A673 (cell line): Measurements from ENCODE around the gene SPAG16. TPM values are rescaled to one million over a fixed set of nuclear protein-coding genes. Genes with fewer than 3 reads are reported as not detected.
A peak's percentile ranks its signal among the peaks of the same experiment; 100 is the strongest.

ENCODE experiments used
- BruUV-seq: library from RNA; stranded (reverse); fragments of 400-500 nt; replicated peaks from 2 replicates; lab custom pipeline; 2021; lab: Mats Ljungman, UMichigan
- CTCF ChIA-PET: fragments of 300-600 bp; sonication (Branson Sonifier 250); formaldehyde crosslinking; loops from one replicate; lab custom pipeline; 2022; ENCODE audit warnings: antibody characterized with exemption; lab: Charles Lee
- POLR2A ChIA-PET: fragments of 300-600 bp; sonication (Branson Sonifier 250); formaldehyde crosslinking; loops from one replicate; lab custom pipeline; 2022; ENCODE audit warnings: antibody characterized with exemption; ENCODE audit not compliant: low non-redundant PET; lab: Charles Lee
- DNase-seq: peaks from one replicate; pipeline ENCODE4 v3.0.0-alpha.2; 2015; ENCODE audit warnings: low spot score
- H3K27ac ChIP-seq: fragments of 200-600 bp; sonication (generic); 2 replicates; pipeline ENCODE4 v1.5.1; 2016; ENCODE audit warnings: mixed run types, low read depth, mild to moderate bottlenecking, mixed read lengths, antibody characterized with exemption, low read length; ENCODE audit not compliant: poor library complexity, severe bottlenecking
- H3K27me3 ChIP-seq: fragments of 200-600 bp; sonication (generic); replicated peaks from 2 replicates; pipeline ENCODE4 v1.6.1; 2017; ENCODE audit warnings: mixed run types, low read depth, mild to moderate bottlenecking, mixed read lengths, antibody characterized with exemption, low read length; ENCODE audit not compliant: insufficient read depth, poor library complexity
- H3K36me3 ChIP-seq: fragments of 200-600 bp; sonication (generic); 2 replicates; pipeline ENCODE4 v1.6.1; 2016; ENCODE audit warnings: mixed run types, mild to moderate bottlenecking, mixed read lengths, antibody characterized with exemption, low read length; ENCODE audit not compliant: insufficient read depth, poor library complexity, severe bottlenecking
- H3K4me1 ChIP-seq: fragments of 200-600 bp; sonication (generic); 2 replicates; pipeline ENCODE4 v1.6.1; 2017; ENCODE audit warnings: mixed run types, mild to moderate bottlenecking, mixed read lengths, antibody characterized with exemption, low read length; ENCODE audit not compliant: insufficient read depth, poor library complexity, severe bottlenecking
- H3K4me3 ChIP-seq: fragments of 200-600 bp; sonication (generic); 2 replicates; pipeline ENCODE4 v1.5.1; 2016; ENCODE audit warnings: low read depth, mixed run types, mild to moderate bottlenecking, mixed read lengths, low read length; ENCODE audit not compliant: poor library complexity, severe bottlenecking
- H3K9me3 ChIP-seq: fragments of 200-600 bp; sonication (generic); 2 replicates; pipeline ENCODE4 v1.6.1; 2016; ENCODE audit warnings: mixed run types, low read depth, mild to moderate bottlenecking, mixed read lengths, antibody characterized with exemption, low read length; ENCODE audit not compliant: poor library complexity, severe bottlenecking
- CTCF ChIP-seq: fragments of 300-800, 200-600 bp; sonication (generic); conservative IDR thresholded peaks from 2 replicates; pipeline ENCODE4 v1.5.1; 2017; ENCODE audit warnings: low read depth, mild to moderate bottlenecking, antibody characterized with exemption, low read length, moderate library complexity, mixed read lengths
- EZH2 ChIP-seq: fragments of 200-600 bp; sonication (generic); IDR thresholded peaks from 2 replicates; pipeline ENCODE4 v1.6.1; 2017; ENCODE audit warnings: borderline replicate concordance, low read depth, mild to moderate bottlenecking, mixed read lengths, antibody characterized with exemption, low read length; ENCODE audit not compliant: poor library complexity, severe bottlenecking
- intact Hi-C: fragments of 100-400 bp; cut with micrococcal nuclease; formaldehyde crosslinking; loops from one replicate; pipeline ENCODE4 v1.10.0; 2022; ENCODE audit not compliant: unreplicated experiment
- total RNA-seq: library from RNA; stranded (reverse); gene quantifications from 2 replicates; pipeline ENCODE4 v1.2.3, GENCODE V29; 2021

Gene SPAG16
- total RNA-seq, 1 experiment from 2014 or later = 13.1 TPM

DNA sequence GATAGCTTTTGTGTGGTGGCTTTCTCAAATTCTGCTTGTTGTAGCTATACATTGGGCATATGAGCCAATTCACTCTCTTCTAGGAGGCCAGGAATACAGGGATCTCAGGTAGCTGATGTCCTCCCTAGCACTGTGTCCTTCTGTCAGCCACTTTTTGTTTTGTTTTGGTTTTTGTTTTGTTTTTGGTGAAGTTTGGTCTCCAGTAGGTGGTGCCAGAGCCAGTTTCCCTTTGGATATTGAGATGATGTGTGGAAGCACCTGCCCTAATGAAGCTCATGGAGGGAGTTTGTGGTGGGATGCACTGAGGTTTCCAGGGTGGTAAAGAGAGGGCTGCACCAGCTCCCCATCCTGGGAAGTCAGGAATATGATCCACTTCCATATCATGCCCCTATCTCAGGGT is 1026.1 kb downstream of the SPAG16 start:
- no peak for TF ChIP-seq EZH2
- peak; percentile 47 for TF ChIP-seq CTCF
- Histone ChIP-seq H3K36me3 (no peaks in the 10 kb centered on the region), H3K27ac (no peak overlapping the region), H3K27me3 (no peaks in the 10 kb centered on the region), H3K9me3 (no peaks in the 10 kb centered on the region), H3K4me3 (no peak overlapping the region), H3K4me1 (no peaks in the 10 kb centered on the region)
- ChIA-PET POLR2A (no interaction called here), CTCF (interaction anchor here (0.6 kb wide), 1 partner anchor 697 kb away, joined by 12 read pairs; no protein-coding TSS in a partner anchor)
- intact Hi-C loops = no loop called here
- DNase-seq = peak; percentile 23
- no TSS peak for BruUV-seq

GRCh38 chr2:214311031-214311533 is 1026.8 kb downstream of the SPAG16 start:
- TF ChIP-seq EZH2 (no peak), CTCF (peak; percentile 26; the same call in 1 of the 2 replicates)
- H3K4me3 ChIP-seq = no peak overlapping the region
- no TSS peak for BruUV-seq
- intact Hi-C loops = no loop called here
- peak; percentile 11 for DNase-seq
- H3K36me3 ChIP-seq = no peaks in the 10 kb centered on the region
- H3K4me1 ChIP-seq = no peaks in the 10 kb centered on the region
- CTCF ChIA-PET = no interaction called here
- POLR2A ChIA-PET = no interaction called here
- H3K27ac ChIP-seq = no peak overlapping the region
- no peaks in the 10 kb centered on the region for H3K27me3 ChIP-seq
- no peaks in the 10 kb centered on the region for H3K9me3 ChIP-seq

DNA sequence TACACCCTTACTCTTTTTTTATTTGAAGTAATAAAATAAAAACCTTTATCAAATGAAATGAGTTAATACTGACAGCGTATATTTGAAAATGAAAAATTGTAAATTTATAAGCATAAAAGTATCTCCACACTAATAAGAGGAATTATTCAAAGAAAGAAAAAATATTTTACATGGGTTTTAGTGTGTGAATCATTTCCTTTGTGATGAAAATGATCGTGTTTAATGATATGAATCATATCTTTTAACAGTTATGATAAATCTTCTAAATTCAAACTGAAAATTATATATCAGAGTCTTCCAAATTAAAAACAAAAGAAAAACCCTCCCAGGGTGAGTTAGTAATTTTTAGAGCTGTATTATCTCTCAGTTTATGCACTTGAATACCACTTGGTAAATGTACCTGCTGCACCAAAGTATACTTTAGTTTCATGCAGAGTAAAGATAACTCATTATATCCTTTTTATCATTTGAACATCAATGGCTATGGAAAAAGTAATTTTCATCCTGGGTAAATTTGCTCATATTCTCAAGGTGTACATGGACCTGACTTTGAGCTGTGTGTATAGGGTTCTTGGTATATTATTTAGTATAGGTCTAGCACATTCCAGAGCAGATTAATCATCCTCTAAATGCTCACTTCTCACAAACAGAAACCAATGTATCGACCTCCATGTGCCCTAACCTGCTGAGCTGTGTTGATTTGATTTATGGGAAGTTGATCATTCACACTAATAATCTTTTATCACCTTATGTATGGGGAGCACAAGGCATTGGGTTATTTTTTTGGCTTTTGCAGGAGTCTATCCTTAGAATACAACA is 1027.9 kb downstream of the SPAG16 start:
- DNase-seq = no peak
- CTCF ChIA-PET = no interaction called here
- Histone ChIP-seq H3K4me3 (no peak overlapping the region), H3K27me3 (no peaks in the 10 kb centered on the region), H3K9me3 (no peaks in the 10 kb centered on the region), H3K36me3 (no peaks in the 10 kb centered on the region), H3K4me1 (no peaks in the 10 kb centered on the region), H3K27ac (no peak overlapping the region)
- POLR2A ChIA-PET = no interaction called here
- BruUV-seq = no TSS peak
- TF ChIP-seq EZH2 = no peak
- no peak for TF ChIP-seq CTCF
- intact Hi-C loops = no loop called here
